ENCODE results near the gene DCX.

DCX gene

DNA sequence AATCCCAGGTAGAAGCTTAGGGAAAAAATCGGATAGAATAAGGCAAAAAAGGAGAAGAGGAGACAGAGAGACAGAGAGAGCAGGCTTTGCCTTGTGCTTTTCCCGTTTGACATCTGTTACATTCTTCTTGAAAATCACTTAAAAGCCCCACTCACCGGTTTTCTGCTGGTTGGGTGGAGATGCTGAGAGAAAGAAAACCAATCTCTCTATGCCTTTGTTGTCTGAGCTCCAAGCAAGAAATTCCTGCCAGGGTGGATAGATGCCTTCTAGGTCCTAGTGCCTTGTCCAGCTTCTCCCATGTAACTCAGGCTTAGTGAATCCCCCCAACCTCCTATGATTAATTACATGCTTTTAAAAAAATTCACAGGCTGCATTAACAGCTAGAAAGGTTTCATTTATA, at the start of gene DCX:
Gene DCX (minus strand): TSS at position 210 of the 400 bp plus-strand sequence. CDS start 1,794 bp downstream, outside the sequence.
- no peak for DNase-seq

DNA sequence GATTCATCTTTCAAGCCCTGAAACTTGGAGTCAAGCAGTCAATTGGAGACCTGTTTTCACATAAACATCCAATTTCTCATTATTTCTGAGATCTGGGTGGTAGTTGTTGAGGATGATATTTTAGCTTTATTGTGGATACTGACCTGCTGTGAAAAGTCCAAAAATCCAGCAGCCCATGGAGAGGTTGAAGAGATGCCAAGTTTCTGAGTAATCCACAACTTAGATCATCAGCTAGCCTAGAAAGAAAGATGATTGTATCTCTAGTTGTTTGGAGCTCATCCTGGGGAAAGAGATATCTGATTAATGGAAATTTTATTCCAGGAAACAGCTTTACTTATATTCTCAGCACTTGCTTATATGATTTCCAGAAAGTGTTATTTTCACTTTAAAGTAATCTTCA, 48.6 kb upstream of the DCX start:
- intact Hi-C loops (cut with DNase I) = no loop called here
- no peak for DNase-seq

More for the DNA sequence above, at the start of gene DCX:
- intact Hi-C loops (cut with DNase I) = no loop called here

GRCh38 chrX:111447298-111447697, 35.3 kb upstream of the DCX start:
- peak in 4 of 10 donors; percentile 10 to 28 (median 16) for DNase-seq
- intact Hi-C loops (cut with DNase I) = loop anchor here (10.0 kb wide), 1 partner anchor 282 kb away; no protein-coding TSS in a partner anchor

GRCh38 chrX:111445485-111445884, 33.5 kb upstream of the DCX start:
- no peak for DNase-seq
- intact Hi-C loops (cut with DNase I) = loop anchor here (2.0 to 10.0 kb wide), 2 partner anchors 181 to 281 kb away; no protein-coding TSS in a partner anchor

DNA sequence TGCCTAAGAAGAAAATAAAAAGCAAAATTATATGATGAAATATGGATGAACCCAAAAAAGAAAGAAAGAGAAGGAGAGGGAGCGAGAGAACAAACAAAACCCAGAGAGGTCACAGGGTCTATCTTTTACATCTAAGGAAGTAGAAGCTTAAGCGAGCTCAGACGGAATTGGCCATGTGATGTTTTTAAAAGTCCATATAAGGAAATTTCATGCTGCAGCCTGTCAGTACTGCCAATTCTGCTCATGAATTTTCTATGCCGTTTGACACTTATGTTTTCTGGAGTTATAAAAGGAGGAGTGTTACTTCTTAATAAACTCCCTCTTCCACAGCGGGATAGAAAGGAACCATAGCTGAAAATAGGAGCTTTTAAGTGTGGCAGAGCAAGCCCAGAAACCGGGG, 32.9 kb upstream of the DCX start:
- intact Hi-C loops (cut with DNase I) = loop anchor here (2.0 to 10.0 kb wide), 2 partner anchors 180 to 280 kb away; no protein-coding TSS in a partner anchor
- DNase-seq = no peak

DNA sequence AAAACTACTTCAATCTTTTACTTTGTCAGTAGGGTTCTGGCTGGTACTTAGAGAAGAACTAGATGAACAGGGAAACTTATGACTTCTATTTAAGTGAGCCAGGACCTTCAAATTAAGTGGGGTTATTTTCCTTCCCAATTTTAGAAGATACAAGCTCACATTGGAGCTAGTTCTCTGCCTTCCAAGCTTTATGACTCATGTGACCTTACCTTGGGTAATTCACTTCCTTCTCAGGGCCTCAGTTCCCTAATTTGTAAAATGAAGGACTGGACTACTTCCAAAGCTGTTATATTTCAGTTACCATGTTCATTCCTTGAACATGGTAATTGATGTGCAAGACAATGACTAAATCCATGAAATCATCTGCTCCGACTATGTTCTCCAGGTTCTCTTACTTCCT, 32.0 kb upstream of the DCX start:
- no peak for DNase-seq
- intact Hi-C loops (cut with DNase I) = loop anchor here (2.0 to 10.0 kb wide), 2 partner anchors 179 to 279 kb away; no protein-coding TSS in a partner anchor

DNA sequence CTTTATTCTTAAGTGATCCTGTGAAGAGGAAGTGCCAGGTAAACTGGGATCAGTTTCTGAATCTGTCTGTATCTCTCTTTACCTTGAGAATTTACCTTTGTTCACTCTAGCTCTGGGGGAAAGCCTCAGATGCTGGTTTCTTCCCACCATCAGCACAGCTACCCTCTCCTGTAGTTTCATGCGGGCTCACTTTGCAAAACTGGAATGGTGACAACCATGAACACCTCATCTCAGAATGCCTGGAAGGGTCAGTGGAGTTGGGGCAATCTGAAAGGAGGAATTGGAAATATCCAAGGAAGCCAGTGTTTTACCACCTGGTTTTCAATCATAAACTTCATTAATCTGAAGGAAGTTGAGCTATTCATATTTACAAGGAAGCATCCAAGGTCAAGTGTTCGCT, 30.8 kb upstream of the DCX start:
- intact Hi-C loops (cut with DNase I) = loop anchor here (10.0 kb wide), 1 partner anchor 278 kb away; no protein-coding TSS in a partner anchor

GRCh38 chrX:111435469-111435868, 23.5 kb upstream of the DCX start:
- DNase-seq = no peak
- intact Hi-C loops (cut with DNase I) = no loop called here

More for the DNA sequence above, 30.8 kb upstream of the DCX start:
- DNase-seq = no peak

GRCh38 chrX:111431001-111431400, 19.0 kb upstream of the DCX start:
- peak in 4 of 10 donors; percentile 34 to 85 (median 74) for DNase-seq
- intact Hi-C loops (cut with DNase I) = no loop called here

DNA sequence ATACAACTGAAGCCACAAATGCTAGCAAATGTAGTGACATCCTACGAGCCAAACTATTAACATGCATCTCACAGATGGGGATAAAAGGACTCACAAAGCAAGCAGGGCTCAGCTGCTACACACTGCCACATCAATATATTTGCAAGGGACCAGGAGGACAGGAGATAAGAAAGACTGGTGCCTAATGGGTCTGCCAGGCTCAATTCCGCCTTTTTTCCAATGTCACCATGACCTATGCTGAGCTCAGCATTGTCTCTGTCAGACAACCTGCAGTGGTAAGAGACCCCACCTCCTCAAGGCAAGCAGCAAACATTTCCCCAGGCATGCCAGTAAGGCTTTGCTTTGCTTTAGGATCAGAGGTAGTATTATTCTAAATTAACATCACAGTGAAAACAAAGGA, 435 bp downstream of the DCX start:
- intact Hi-C loops (cut with DNase I) = no loop called here
- no peak for DNase-seq

- no peak for DNase-seq
- intact Hi-C loops (cut with DNase I) = no loop called here
Measured at GRCh38 chrX:111410590-111411078, 1.4 kb downstream of the DCX start.

GRCh38 chrX:111409326-111409725, 2.7 kb downstream of the DCX start:
- DNase-seq = no peak
- intact Hi-C loops (cut with DNase I) = no loop called here

DNA sequence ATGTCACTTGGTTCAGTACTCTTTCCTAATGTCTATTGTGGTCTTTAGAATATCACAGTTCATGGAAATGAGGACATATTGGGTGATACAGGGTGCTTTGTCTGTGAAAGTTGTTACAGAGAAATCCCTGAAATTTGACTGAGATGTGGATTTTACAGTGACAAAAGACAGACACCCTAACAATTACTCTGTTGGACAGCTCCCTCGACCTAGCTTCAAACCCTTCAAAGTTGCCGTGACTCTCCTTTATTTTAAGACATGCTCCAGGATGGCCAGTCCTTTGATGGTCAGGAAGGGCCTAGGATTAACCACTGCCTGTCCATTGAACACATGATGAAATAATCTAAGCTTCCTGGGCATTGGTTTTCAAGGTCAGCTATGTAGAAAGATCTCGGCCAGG, 4.0 kb downstream of the DCX start:
- DNase-seq = no peak
- intact Hi-C loops (cut with DNase I) = no loop called here

- no peak for DNase-seq
- intact Hi-C loops (cut with DNase I) = no loop called here
Measured at GRCh38 chrX:111402344-111402743, 9.6 kb downstream of the DCX start.

- intact Hi-C loops (cut with DNase I) = no loop called here
- DNase-seq = no peak
Measured at GRCh38 chrX:111395149-111395548, 16.8 kb downstream of the DCX start.

DNA sequence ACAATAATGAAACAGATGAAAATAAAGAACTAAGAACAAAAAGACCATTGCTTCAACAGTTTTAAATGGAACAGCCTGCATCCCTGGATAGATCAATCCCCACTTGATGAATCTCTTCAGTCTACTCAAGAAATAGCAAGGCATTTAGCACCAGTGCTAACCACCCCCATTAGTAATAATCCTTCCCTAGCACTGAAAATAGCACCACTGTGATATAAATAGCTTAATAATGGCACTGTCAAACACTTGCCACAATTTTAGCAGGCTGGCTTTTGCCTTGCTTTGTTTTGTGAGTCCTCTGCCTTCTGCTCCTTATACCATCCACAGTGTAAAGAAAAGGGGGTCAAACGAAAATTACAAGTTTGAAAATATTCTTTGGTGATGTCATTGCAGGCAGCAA, 17.4 kb downstream of the DCX start:
- intact Hi-C loops (cut with DNase I) = no loop called here
- DNase-seq = no peak

- no peak for DNase-seq
- intact Hi-C loops (cut with DNase I) = no loop called here
Measured at GRCh38 chrX:111387470-111388070, 24.4 kb downstream of the DCX start.

- DNase-seq = no peak
- intact Hi-C loops (cut with DNase I) = no loop called here
Measured at GRCh38 chrX:111386615-111387233, 25.3 kb downstream of the DCX start.

DNA sequence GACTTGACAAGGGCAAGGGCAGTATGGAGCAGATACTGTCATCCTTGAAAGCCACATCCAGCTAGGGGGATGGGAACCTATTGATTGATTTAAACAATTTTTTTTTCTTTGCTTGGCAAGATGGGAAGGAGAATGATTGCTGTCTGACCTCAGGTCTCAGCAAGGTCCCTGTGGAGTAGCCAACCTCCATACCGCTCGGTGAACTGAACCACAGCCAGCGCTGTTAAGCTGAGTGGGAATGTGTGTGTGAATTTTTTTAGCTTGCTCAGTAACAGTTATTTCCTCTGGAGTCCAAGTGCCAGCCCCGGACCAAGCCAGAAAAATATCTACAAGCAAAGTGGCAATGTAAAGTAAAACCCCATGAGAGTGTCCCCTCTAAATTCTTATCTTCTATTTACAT, 25.9 kb downstream of the DCX start:
- intact Hi-C loops (cut with DNase I) = no loop called here
- DNase-seq = no peak

GRCh38 chrX:111382277-111382676, 29.7 kb downstream of the DCX start:
- no peak for DNase-seq
- intact Hi-C loops (cut with DNase I) = no loop called here

DNA sequence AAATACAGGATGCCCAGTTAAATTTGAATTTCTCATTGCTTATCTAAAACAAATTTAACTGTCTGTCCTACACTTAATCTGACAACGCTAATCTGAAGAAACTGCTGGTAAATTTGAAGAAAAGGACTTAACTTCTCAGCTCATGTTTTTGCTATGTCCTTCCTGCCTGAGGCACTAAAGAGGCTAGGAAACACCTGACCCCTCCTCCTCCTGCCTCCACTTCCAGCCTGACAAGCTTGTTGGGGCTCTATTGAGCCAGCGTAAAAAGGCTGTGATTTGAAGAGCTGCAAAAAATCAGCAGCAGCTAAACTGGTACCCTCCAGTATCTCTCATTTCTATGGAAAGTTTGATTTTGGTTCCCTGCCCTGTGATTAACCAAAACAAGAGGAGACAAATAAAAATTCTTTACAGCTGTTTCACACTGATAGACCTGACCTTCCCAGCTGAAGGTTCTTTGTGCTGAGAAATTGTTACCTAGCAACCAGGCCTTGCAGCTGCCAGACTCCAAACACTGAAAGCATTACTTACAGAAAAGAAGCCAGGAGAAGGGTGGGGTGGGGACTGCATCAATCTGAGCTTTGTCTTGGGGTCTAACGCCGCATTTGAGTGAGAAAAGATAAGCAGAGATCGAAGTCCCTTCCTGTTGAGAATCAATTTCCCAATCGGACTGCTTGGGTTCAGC, 35.0 kb downstream of the DCX start:
- intact Hi-C loops (cut with DNase I) = no loop called here
- DNase-seq = no peak

All from posterior cingulate gyrus (tissue), 11 donors.